SK-N-SH treated with all-trans-retinoic acid at 6 μM for 48 hours (cell line): ENCODE data around the gene KHDRBS1.

Source experiments
- ATAC-seq: fragments of 200-7000 bp; cut with Tn5 transposase; 3 replicates; pipeline ENCODE4 v1.9.1; 2020; ENCODE audit warnings: mild to moderate bottlenecking, moderate library complexity
- ARNTL ChIP-seq: fragments of 450-650 bp; formaldehyde crosslinking; IDR thresholded peaks from 2 replicates; pipeline ENCODE4 v1.5.0; 2020; ENCODE audit warnings: low read depth, mild to moderate bottlenecking, moderate library complexity, borderline replicate concordance
- BACH2 ChIP-seq: fragments of 250-450 bp; sonication (Bioruptor Pico); IDR thresholded peaks from 2 replicates; pipeline ENCODE4 v1.9.0; 2021; ENCODE audit warnings: mild to moderate bottlenecking, borderline replicate concordance
- CSDC2 ChIP-seq: fragments of 250-450 bp; sonication (Bioruptor Pico); IDR thresholded peaks from 2 replicates; pipeline ENCODE4 v1.5.0; 2020; ENCODE audit warnings: mild to moderate bottlenecking, moderate library complexity
- ESRRG ChIP-seq: fragments of 250-450 bp; sonication (Bioruptor Pico); IDR thresholded peaks from 2 replicates; pipeline ENCODE4 v1.6.1; 2021; ENCODE audit warnings: mild to moderate bottlenecking
- GLIS3 ChIP-seq: fragments of 250-450 bp; sonication (Bioruptor Pico); IDR thresholded peaks from 2 replicates; pipeline ENCODE4 v1.5.0; 2020; ENCODE audit warnings: mild to moderate bottlenecking, moderate library complexity
- OSR1 ChIP-seq: fragments of 250-450 bp; sonication (Bioruptor Pico); IDR thresholded peaks from 2 replicates; pipeline ENCODE4 v1.8.0; 2022; ENCODE audit warnings: moderate library complexity, mild to moderate bottlenecking, inconsistent platforms
- POU6F1 ChIP-seq: fragments of 250-450 bp; sonication (Bioruptor Pico); IDR thresholded peaks from 2 replicates; pipeline ENCODE4 v1.8.0; 2021; ENCODE audit warnings: low read depth, mild to moderate bottlenecking, moderate library complexity, borderline replicate concordance
- PPARA ChIP-seq: fragments of 250-450 bp; sonication (Bioruptor Pico); IDR thresholded peaks from 2 replicates; pipeline ENCODE4 v1.5.0; 2020; ENCODE audit warnings: mild to moderate bottlenecking, borderline replicate concordance
- RARB ChIP-seq: fragments of 250-450 bp; sonication (Bioruptor Pico); IDR thresholded peaks from 2 replicates; pipeline ENCODE4 v1.8.0; 2021; ENCODE audit warnings: mild to moderate bottlenecking, moderate library complexity
- SNAI2 ChIP-seq: fragments of 250-450 bp; sonication (Bioruptor Pico); IDR thresholded peaks from 2 replicates; pipeline ENCODE4 v1.5.0; 2020; ENCODE audit warnings: mild to moderate bottlenecking, moderate library complexity
- TCF4 ChIP-seq: fragments of 250-450 bp; sonication (Bioruptor Pico); IDR thresholded peaks from 2 replicates; pipeline ENCODE4 v1.8.0; 2021; ENCODE audit warnings: mild to moderate bottlenecking, moderate library complexity, borderline replicate concordance
- TOX ChIP-seq: fragments of 250-450 bp; sonication (Bioruptor Pico); IDR thresholded peaks from 2 replicates; pipeline ENCODE4 v1.8.0; 2021; ENCODE audit warnings: mild to moderate bottlenecking, moderate library complexity, borderline replicate concordance
- TSHZ2 ChIP-seq: fragments of 250-450 bp; sonication (Bioruptor Pico); IDR thresholded peaks from 2 replicates; pipeline ENCODE4 v1.5.0; 2020; ENCODE audit warnings: mild to moderate bottlenecking, moderate library complexity
- ZC3H10 ChIP-seq: fragments of 250-450 bp; sonication (Bioruptor Pico); IDR thresholded peaks from 2 replicates; pipeline ENCODE4 v1.5.1; 2021; ENCODE audit warnings: mild to moderate bottlenecking, moderate library complexity
- ZFP3 ChIP-seq: fragments of 250-450 bp; sonication (Bioruptor Pico); IDR thresholded peaks from 2 replicates; pipeline ENCODE4 v1.5.0; 2020; ENCODE audit warnings: mild to moderate bottlenecking, moderate library complexity
- ZFP30 ChIP-seq: fragments of 450-650 bp; formaldehyde crosslinking; IDR thresholded peaks from 2 replicates; pipeline ENCODE4 v1.5.0; 2022; ENCODE audit warnings: mild to moderate bottlenecking, moderate library complexity
- ZNF565 ChIP-seq: fragments of 450-650 bp; formaldehyde crosslinking; conservative IDR thresholded peaks from 2 replicates; pipeline ENCODE4 v1.5.0; 2020; ENCODE audit warnings: low read depth, mild to moderate bottlenecking, moderate library complexity
- ZNF70 ChIP-seq: fragments of 450-650 bp; formaldehyde crosslinking; IDR thresholded peaks from 2 replicates; pipeline ENCODE4 v1.5.0; 2020; ENCODE audit warnings: mild to moderate bottlenecking, moderate library complexity
- TF ChIP-seq, protein P1 (sequence below): fragments of 250-450 bp; sonication (Bioruptor Pico); IDR thresholded peaks from 2 replicates; pipeline ENCODE4 v1.5.1; 2020; ENCODE audit warnings: low read depth, mild to moderate bottlenecking, moderate library complexity
- TF ChIP-seq, protein P2 (sequence below): fragments of 250-450 bp; sonication (Bioruptor Pico); IDR thresholded peaks from 2 replicates; pipeline ENCODE4 v1.5.1; 2021; ENCODE audit warnings: mild to moderate bottlenecking, moderate library complexity

KHDRBS1 gene

DNA sequence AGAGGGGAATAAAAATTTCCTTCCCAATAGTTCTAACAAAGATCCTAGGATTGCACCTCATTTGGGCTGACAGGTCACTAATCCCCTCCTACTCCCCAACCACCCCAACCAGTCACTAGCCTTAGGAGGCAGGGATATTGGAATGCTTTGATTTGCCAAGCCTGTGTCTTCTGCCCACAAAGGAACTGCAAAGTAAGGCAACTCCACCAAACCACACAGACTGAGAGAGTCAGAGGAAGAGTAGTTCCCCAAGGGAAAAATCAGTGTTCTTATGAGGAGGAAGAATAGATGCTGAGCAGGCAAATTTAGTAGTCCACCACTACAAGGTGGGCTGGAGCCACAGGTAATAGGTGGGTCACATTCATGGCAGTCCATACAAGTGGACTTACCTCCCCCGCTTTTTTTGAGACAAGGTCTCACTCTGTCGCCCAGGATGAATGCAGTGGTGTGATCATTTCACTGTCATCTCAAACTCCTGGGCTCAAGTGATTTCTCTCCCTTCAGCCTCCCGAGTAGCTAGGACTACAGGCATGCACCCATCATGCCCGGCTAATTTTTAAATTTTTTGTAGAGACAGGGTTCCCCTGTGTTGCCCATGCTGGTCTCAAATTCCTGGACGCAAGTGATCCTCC lies 55.4 kb downstream of the KHDRBS1 start:
- ATAC-seq = no peak
- TF ChIP-seq ZNF70 (CRISPR knock-in tag) = no peak
- TF ChIP-seq, protein P1, sequence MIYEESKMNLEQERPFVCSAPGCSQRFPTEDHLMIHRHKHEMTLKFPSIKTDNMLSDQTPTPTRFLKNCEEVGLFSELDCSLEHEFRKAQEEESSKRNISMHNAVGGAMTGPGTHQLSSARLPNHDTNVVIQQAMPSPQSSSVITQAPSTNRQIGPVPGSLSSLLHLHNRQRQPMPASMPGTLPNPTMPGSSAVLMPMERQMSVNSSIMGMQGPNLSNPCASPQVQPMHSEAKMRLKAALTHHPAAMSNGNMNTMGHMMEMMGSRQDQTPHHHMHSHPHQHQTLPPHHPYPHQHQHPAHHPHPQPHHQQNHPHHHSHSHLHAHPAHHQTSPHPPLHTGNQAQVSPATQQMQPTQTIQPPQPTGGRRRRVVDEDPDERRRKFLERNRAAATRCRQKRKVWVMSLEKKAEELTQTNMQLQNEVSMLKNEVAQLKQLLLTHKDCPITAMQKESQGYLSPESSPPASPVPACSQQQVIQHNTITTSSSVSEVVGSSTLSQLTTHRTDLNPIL = no peak
- no peak for TF ChIP-seq ZNF565
- TF ChIP-seq ZFP3 = no peak
- TF ChIP-seq ARNTL (CRISPR knock-in tag) = no peak
- no peak for TF ChIP-seq OSR1 (CRISPR knock-in tag)
- no peak for TF ChIP-seq CSDC2 (CRISPR knock-in tag)
- TF ChIP-seq ZC3H10 (CRISPR knock-in tag) = no peak
- no peak for TF ChIP-seq TOX (CRISPR knock-in tag)
- TF ChIP-seq, protein P2, sequence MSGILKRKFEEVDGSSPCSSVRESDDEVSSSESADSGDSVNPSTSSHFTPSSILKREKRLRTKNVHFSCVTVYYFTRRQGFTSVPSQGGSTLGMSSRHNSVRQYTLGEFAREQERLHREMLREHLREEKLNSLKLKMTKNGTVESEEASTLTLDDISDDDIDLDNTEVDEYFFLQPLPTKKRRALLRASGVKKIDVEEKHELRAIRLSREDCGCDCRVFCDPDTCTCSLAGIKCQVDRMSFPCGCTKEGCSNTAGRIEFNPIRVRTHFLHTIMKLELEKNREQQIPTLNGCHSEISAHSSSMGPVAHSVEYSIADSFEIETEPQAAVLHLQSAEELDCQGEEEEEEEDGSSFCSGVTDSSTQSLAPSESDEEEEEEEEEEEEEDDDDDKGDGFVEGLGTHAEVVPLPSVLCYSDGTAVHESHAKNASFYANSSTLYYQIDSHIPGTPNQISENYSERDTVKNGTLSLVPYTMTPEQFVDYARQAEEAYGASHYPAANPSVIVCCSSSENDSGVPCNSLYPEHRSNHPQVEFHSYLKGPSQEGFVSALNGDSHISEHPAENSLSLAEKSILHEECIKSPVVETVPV (CRISPR knock-in tag) = no peak
- no peak for TF ChIP-seq RARB (CRISPR knock-in tag)
- TF ChIP-seq POU6F1 = no peak
- TF ChIP-seq ESRRG (CRISPR knock-in tag) = no peak
- no peak for TF ChIP-seq BACH2 (CRISPR knock-in tag)
- TF ChIP-seq PPARA (CRISPR knock-in tag) = no peak
- no peak for TF ChIP-seq TCF4 (CRISPR knock-in tag)
- TF ChIP-seq ZFP30 (CRISPR knock-in tag) = no peak
- no peak for TF ChIP-seq TSHZ2
- no peak for TF ChIP-seq GLIS3

DNA sequence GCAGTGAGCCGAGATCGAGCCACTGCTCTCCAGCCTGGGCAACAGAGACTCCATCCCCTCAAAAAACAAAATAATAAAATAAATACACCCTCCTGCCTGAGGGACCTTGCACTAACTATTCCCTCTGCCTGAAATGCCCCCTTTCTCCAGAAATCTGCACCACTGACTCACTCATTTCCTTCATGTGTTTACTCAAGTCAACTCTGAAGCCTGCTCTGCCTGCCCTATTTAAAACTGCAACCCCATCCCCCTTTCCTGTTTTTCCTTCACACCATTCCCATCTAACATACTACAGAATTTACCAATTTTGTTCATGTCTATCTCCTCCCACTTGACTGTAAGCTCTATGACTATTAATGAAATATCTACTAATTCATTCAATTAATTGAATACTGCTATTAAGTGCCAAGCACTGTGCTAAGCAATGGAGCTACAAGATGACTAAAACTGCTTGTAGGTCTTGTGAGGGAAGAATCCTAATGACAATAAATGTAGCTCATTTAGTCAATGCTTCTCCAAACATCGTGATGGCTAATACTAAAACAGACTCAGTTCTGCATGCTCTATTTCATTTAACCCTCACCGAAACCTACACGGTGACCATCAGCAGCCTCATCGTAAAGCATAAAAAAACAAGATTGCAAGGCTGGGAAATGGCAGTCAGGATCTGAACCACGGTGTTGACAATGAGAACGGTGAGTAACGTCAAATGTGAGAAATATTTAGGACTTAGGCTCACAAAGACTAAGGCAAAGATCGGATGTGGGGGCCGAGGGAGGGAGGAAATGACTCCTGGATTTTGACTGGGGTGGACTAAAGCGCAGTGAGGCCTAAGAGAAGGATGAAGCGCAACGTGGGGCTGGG lies 58.3 kb downstream of the KHDRBS1 start:
- ATAC-seq = peak; percentile 1; the same call in 2 of the 3 replicates
- TF ChIP-seq BACH2 (CRISPR knock-in tag) = no peak
- TF ChIP-seq, protein P1 = 0 out of 2 replicates have a peak, but pooled peaks have one; percentile 16

- peak; percentile 88 for ATAC-seq
- no peak for TF ChIP-seq ZFP30 (CRISPR knock-in tag)
- no peak; the same call in 1 of the 2 replicates for TF ChIP-seq ZC3H10 (CRISPR knock-in tag)
- peak; percentile 67; the same call in 1 of the 2 replicates for TF ChIP-seq TSHZ2
- no peak for TF ChIP-seq TOX (CRISPR knock-in tag)
- TF ChIP-seq ARNTL (CRISPR knock-in tag) = no peak
- no peak for TF ChIP-seq GLIS3
- TF ChIP-seq SNAI2 (CRISPR knock-in tag) = no peak
- TF ChIP-seq BACH2 (CRISPR knock-in tag) = no peak
- TF ChIP-seq, protein P2 (CRISPR knock-in tag) = 0 out of 2 replicates have a peak, but pooled peaks have one; percentile 52
- no peak for TF ChIP-seq TCF4 (CRISPR knock-in tag)
- no peak for TF ChIP-seq PPARA (CRISPR knock-in tag)
These were observed 59.1 kb downstream of the KHDRBS1 start, which contains the start of gene TMEM39B for GRCh38 chr1:32072622-32073298. Gene TMEM39B, plus strand, starts transcription at chr1:32072939. Its CDS starts 109 bp downstream, at chr1:32073048.
